WERI-Rb-1 (cell line): ENCODE data around the gene PHACTR3.

Experiments used
- DNase-seq: peaks from one replicate; pipeline ENCODE4 v3.0.0-alpha.2; 2020
- H3K27ac ChIP-seq: fragments of 250-450 bp; sonication (Bioruptor Pico); 2 replicates; pipeline ENCODE4 v1.5.1; 2020; ENCODE audit warnings: mild to moderate bottlenecking, moderate library complexity
- H3K27me3 ChIP-seq: fragments of 250-450 bp; sonication (Bioruptor Pico); 2 replicates; pipeline ENCODE4 v1.5.1; 2021; ENCODE audit warnings: mild to moderate bottlenecking, low read depth, moderate library complexity; ENCODE audit not compliant: insufficient read depth, severe bottlenecking
- H3K36me3 ChIP-seq: fragments of 250-450 bp; sonication (Bioruptor Pico); 2 replicates; pipeline ENCODE4 v1.5.1; 2020; ENCODE audit warnings: mild to moderate bottlenecking, moderate library complexity
- H3K4me3 ChIP-seq: 2 replicates; pipeline ENCODE4 v1.5.1; 2011; ENCODE audit warnings: low read depth, mild to moderate bottlenecking, control low read depth, low read length
- H3K9me3 ChIP-seq: fragments of 250-450 bp; sonication (Bioruptor Pico); 2 replicates; pipeline ENCODE4 v1.5.1; 2021; ENCODE audit warnings: mild to moderate bottlenecking, moderate library complexity; ENCODE audit not compliant: severe bottlenecking
- CTCF ChIP-seq: IDR thresholded peaks from 2 replicates; pipeline ENCODE4 v1.5.1; 2011; ENCODE audit warnings: low read depth, mild to moderate bottlenecking, control low read depth, inconsistent platforms, low read length

PHACTR3 gene

DNA sequence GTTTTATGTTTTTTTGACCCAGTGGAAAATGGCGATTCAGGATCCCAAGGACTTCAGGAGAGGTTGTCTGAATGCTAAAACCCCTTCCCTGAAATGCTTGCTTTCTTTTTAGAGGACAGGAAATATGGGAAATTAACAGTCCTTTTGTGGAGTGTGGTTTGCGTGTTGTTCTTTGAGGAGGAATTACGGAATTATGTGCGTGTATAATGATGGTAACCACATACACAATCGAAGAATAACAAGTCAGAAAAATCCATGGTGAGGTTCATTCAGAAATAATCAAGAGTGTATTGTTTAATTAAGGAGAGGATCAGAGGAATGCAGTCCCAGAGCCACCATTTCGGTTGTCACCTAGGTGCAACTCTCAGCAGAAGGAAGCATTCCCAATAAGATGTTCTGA lies 73.2 kb downstream of the PHACTR3 start:
- H3K9me3 ChIP-seq, result no peaks in the 10 kb centered on the region
- no peak overlapping the region for H3K4me3 ChIP-seq
- DNase-seq, result no peak
- TF ChIP-seq CTCF, result no peak
- H3K36me3 ChIP-seq, result no peaks in the 10 kb centered on the region
- no peak overlapping the region for H3K27ac ChIP-seq
- H3K27me3 ChIP-seq, result peaks cover 89% of the 10 kb centered on the region

- Histone ChIP-seq H3K27me3 (peaks cover 89% of the 10 kb centered on the region), H3K4me3 (no peak overlapping the region), H3K36me3 (no peaks in the 10 kb centered on the region), H3K27ac (no peak overlapping the region), H3K9me3 (no peaks in the 10 kb centered on the region)
- TF ChIP-seq CTCF, result no peak
- no peak for DNase-seq
Measured at GRCh38 chr20:59678288-59678687, 73.9 kb downstream of the PHACTR3 start.

DNA sequence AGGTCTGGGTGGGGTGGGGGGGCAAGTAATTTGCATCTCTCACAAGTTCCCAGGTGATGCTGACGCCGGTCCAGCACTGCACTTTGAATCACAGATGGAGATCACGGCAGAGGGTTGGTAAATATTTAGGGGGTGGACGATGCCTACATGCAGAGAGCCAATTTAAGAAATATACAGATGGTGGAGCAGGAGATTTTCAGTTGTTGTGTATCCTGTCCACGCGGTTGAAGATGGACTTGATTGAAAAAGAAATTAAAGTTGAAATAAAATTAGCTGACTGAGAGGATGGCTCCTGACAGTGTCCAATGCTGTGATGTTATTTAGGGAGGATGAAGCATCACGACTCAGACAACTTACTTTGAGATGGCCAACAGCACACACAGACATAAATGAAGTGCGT lies 74.6 kb downstream of the PHACTR3 start:
- Histone ChIP-seq H3K36me3 (no peaks in the 10 kb centered on the region), H3K27me3 (peaks cover 89% of the 10 kb centered on the region), H3K4me3 (no peak overlapping the region), H3K9me3 (no peaks in the 10 kb centered on the region), H3K27ac (no peak overlapping the region)
- no peak for TF ChIP-seq CTCF
- no peak for DNase-seq

DNA sequence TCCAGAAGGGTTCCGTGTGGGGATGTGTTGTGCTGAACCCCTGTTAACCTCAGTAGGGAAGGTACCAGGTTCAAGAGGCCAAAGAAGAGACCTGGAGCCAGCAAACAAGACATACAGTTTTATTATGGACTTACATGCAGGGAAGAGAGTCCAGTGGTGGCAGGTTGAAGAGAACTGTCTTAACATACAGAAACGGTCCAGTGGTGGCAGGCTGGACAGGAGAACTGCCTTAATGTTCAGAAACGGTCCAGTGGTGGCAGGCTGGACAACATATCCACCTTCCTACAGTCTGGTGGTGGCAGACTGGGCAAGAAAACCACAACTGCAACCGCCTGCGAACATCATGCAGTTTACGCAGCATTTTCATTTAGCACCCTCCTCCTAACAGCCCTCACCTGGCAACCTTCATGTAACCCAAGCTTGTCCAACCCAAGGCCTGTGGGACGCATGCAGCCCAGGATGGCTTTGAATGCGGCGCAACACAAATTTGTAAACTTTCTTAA lies 75.9 kb downstream of the PHACTR3 start:
- Histone ChIP-seq H3K4me3 (no peak overlapping the region), H3K9me3 (no peaks in the 10 kb centered on the region), H3K36me3 (no peaks in the 10 kb centered on the region), H3K27ac (no peak overlapping the region), H3K27me3 (peaks cover 97% of the 10 kb centered on the region)
- TF ChIP-seq CTCF, result no peak
- DNase-seq, result no peak

- H3K27me3 ChIP-seq, result peaks cover 97% of the 10 kb centered on the region
- no peak overlapping the region for H3K4me3 ChIP-seq
- H3K27ac ChIP-seq, result no peak overlapping the region
- DNase-seq, result no peak
- H3K9me3 ChIP-seq, result no peaks in the 10 kb centered on the region
- no peaks in the 10 kb centered on the region for H3K36me3 ChIP-seq
- no peak for TF ChIP-seq CTCF
Measured at GRCh38 chr20:59680852-59681251, 76.5 kb downstream of the PHACTR3 start.

GRCh38 chr20:59682603-59683002 lies 78.3 kb downstream of the PHACTR3 start:
- H3K4me3 ChIP-seq, result no peak overlapping the region
- no peak overlapping the region for H3K27ac ChIP-seq
- peaks cover 88% of the 10 kb centered on the region for H3K27me3 ChIP-seq
- no peak for TF ChIP-seq CTCF
- H3K36me3 ChIP-seq, result no peaks in the 10 kb centered on the region
- H3K9me3 ChIP-seq, result no peaks in the 10 kb centered on the region
- no peak for DNase-seq
